Measurements from ENCODE around the gene ANAPC5.
"Not testable (repeated sequence)": the region's sequence is repeated elsewhere in the genome, so short reads cannot be mapped to it uniquely, and the experiment has no call there.

ANAPC5 gene, protein sequence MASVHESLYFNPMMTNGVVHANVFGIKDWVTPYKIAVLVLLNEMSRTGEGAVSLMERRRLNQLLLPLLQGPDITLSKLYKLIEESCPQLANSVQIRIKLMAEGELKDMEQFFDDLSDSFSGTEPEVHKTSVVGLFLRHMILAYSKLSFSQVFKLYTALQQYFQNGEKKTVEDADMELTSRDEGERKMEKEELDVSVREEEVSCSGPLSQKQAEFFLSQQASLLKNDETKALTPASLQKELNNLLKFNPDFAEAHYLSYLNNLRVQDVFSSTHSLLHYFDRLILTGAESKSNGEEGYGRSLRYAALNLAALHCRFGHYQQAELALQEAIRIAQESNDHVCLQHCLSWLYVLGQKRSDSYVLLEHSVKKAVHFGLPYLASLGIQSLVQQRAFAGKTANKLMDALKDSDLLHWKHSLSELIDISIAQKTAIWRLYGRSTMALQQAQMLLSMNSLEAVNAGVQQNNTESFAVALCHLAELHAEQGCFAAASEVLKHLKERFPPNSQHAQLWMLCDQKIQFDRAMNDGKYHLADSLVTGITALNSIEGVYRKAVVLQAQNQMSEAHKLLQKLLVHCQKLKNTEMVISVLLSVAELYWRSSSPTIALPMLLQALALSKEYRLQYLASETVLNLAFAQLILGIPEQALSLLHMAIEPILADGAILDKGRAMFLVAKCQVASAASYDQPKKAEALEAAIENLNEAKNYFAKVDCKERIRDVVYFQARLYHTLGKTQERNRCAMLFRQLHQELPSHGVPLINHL

DNA sequence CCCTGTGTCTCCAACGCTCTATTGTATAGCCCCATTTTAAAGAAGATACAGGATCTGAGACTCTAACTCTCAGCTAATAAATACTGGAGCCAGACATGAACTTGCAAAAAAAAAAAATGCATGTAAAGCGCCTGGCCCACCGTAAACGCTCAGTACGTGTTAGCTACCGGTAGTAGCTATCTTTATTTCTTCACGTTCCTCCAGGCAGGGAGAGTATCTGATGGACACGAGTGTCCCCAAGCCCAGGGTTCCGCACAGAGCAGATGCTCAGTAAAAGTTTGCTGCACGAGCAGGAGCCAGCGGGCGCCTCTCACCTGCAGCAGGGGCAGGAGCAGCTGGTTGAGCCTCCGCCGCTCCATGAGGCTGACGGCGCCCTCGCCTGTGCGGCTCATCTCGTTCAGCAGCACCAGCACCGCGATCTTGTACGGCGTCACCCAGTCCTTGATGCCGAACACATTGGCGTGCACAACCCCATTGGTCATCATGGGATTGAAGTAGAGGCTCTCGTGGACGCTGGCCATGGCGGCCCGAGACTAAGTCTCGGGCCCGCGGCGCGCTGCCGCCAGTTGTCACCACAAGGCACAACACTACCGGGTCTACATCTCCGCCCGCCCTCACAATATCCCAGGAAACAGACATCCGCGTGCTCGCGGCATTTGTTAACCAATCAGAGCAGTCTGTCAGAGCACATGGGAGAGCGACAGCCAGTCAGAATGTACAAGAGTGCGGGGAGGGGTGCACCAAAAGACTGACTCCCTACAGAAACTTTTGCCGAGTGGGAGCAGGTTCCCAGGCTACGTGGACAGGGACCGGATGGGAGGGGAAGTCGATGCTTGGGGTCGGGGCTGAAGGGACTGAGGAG, at the start of gene ANAPC5:
Gene ANAPC5, minus strand, starts transcription at position 592 of the 862 bp plus-strand sequence. Its CDS starts 71 bp downstream, at position 521.
- peak; percentile 100 for DNase-seq (ENCODE audit: low spot score)

DNA sequence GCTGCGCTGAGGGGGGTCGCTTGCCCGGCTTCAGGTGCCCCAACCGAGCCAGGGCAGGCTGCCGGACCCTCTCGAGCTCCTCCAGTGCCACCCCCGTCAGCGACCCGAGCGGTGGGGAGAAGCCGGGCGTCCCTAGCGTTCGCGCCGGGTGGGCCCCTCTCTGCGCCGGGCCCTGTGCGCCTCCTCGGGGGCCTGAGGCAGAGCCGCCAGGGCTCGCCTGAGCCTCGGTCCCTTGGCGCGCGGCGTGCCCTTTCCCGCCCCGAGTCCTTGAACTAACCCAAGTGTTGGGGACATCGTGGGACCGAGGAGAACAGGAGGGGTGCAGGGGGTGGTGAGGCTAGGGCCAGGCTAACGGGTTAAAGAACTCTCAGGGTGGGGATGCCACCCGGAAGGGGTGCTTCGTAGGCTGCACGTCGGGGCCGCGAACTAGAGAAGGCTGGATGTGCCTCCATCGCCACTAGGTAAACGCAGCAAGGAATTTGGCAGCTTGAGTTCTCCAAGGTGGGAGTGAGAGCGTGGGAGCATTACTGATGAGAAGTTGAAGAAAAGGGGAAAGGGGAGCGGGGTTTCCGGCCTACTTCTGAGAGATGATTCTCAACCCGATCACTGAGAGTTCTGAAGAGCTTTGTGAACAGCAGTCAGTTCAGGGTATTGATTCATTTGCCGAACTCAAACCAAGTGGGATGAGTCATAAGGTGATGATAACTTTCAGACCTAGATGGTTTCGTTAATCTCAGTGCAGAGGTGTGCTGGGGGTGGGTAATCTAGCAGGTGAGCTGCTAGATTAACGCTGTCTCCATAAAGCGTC, 48.3 kb upstream of the ANAPC5 start:
- peak; percentile 72 for DNase-seq (ENCODE audit: low spot score)

DNA sequence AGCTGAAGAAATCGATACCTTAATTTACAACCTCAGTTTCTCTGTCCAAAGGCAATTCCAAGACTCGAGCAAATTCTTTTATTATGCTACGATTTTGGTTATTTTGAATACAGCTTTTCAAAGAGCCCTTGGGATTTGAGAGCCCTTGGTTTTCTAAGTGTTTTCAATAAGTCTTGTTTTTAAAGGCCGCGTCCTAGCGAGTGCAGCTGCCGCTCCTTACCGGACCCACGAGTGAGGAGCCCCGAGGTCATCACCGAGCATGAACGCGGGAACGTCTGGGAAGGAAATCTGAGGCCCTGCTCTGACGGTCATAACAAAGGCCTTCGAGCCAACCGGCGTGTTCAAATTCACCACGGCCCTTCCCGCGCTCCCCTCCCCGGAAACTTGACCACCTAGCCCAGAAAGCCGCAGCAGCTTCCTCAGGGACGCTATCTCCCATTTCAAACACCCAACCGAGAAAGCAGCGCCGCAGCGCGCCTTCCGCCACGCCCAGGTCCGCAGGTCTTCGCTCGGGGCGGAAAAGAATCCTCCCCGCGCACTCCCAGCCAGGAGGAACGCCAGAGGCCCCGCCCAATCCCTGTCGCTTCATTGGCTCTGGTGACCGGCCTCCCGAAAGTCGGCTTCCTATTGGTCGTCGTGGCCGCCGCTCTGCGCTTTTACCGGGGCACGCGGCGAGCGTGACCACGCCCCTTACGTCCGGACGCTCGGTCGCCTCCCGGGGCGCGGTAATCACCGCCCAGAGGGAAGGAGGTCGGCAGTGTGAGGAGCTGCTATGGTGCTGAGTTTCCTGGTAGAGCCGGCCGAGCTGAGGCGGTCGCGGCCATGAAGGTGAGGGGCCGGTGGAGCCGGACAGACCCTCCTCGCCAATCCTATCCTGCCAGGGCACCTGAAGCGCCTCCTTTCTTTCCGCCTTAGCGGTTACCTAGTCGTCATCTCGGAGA, 47.5 kb upstream of the ANAPC5 start, which contains the start of gene RNF34:
Gene RNF34, plus strand, starts transcription at position 728 of the 941 bp plus-strand sequence. Its CDS starts 95 bp downstream, at position 823.
- peak; percentile 100 for DNase-seq (ENCODE audit: low spot score)

DNA sequence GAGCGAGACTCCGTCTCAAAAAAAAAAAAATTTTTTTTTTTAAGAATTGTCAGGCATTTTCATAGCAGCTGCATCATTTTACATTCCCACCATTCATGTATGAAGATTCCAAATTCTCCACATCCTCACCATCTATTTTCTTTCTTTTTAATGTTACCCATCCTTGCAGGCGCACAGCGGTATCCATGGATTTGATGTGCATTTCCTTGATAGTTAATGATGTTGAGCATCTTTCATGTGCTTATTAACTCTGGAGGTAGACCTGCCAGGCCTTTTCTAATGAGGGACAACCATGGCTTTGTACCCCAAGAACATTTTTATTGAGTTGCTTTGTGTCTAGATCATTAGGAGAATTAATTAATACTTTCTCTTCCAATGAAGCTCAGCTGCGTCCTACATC, 46.1 kb upstream of the ANAPC5 start:
- no peak for DNase-seq (ENCODE audit: low spot score)

DNA sequence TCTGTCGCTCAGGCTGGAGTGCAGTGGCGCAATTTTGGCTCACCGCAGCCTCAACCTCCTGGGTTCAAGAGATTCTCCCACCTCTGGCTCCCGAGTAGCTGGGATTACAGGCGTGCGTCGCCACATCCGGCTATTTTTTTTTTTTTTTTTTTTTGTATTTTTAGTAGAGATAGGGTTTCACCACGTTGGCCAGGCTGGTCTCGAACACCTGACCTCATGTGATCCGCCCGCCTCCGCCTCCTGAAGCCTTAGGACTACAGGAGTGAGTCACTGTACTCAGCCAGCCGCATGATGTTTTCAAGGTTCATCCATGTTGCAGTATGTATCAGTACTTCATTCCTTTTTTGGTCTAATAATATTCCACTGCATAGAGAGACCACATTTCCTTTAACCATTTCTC, 45.3 kb upstream of the ANAPC5 start:
- DNase-seq (ENCODE audit: low spot score), result no peak

DNA sequence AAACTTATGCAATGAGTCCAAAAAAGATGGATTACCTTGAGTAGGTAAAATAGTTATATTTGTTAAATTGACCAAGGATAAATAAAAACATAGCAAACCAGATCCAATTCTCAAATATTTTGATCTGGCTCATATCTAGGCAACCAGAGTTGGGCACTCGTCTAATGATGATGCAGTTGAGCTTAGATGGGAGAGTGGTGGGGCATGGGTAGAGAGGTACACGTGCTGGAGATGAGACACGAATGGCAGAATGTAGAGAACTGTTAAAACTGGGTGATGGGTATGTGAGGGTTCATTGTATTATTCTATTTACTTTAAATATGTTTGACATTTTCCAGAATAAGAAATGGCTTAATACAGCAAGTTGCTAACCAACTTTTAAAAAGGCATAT, 40.1 kb upstream of the ANAPC5 start:
- no peak for DNase-seq (ENCODE audit: low spot score)

DNA sequence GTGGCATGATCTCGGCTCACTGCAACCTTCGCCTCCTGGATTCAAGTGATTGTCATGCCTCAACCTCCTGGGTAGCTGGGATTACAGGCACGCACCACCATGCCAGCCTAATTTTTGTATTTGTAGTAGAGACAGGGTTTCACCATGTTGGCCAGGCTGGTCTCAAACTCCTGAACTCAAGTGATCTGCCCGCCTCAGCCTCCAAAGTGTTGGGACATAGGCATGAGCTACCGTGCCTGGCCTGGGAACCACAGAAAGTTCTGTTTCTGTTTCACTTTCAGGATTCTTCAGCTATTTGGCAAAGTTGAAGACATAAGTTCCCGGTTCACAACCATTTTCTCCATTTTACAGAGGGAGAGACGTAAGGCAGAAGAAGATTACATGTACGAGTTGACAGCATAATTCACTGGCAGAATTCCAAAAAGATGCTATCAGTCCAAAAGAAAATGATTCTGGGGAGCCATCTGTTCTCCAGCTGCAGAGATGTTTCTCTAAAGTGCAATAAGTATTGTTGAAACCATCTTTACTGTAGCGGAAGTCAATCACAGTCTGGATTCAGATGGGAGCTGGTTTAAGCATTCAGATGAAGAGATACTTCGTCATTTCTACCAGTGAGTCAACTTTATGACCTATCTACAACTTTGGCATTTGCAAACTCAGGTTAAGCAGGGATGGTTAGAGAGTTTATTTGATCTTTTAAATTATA, 39.6 kb upstream of the ANAPC5 start:
- DNase-seq (ENCODE audit: low spot score), result no peak

DNA sequence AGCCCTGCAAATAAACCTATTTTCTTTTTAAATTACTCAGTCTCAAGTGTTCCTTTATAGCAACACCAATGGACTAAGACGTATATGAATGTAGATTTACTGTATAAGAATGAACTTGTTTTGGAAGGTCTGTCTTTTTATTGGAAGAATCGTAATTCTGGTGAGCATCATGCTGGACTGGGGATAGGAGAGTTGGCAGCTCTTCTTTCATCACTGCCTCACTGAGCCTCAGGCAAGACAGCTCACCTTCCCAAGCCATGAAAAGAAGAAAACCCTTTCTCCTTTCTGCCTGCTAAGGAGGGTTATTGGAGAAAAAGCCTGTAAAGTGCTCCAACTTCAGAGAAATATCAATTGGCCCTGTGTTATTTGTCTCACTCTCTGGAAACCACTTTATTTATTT, 38.6 kb upstream of the ANAPC5 start:
- DNase-seq (ENCODE audit: low spot score), result no peak

DNA sequence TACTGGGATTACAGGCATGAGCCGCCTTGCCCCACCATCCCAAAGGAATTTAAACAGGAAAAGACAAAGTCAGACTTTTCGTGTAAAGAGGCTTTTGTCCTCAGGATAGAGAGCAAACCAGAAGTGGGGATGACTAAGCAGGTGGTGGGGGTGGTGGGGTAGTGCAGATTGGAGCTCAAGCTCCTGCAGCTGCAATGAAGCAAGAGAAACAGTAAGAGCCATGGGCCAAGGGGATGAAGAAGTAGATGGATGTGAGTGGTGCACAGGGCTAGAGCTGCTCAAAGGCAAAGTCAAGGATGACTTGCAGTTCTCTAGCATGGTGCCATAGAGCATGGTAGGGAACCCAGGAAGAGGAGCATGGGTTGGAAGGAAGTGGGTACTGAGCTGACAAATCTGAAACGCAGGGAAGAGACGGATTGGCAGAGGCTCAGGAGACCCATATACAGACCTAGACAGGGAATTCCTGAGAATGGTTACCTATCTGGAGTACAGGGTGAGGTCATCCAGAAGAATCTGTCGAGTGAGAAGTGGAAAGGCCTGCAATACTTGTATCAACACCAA, 36.3 kb upstream of the ANAPC5 start:
- DNase-seq (ENCODE audit: low spot score), result no peak

DNA sequence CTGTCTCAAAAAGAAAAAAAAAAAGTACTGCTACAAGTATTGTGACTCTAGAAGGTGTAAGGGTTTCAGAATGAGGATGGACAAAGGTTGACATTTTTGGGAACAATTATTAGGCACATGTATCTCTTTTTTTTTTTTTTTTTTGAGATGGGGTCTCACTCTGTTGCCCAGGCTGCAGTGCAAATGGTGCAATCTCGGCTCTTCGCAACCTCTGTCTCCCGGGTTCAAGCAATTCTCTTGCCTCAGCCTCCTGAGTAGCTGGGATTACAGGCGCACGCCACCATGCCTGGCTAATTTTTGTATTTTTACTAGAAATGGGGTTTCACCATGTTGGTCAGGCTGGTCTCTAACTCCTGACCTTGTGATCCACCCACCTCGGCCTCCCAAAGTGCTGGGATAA, 32.7 kb upstream of the ANAPC5 start:
- DNase-seq (ENCODE audit: low spot score), result not testable (repeated sequence)

DNA sequence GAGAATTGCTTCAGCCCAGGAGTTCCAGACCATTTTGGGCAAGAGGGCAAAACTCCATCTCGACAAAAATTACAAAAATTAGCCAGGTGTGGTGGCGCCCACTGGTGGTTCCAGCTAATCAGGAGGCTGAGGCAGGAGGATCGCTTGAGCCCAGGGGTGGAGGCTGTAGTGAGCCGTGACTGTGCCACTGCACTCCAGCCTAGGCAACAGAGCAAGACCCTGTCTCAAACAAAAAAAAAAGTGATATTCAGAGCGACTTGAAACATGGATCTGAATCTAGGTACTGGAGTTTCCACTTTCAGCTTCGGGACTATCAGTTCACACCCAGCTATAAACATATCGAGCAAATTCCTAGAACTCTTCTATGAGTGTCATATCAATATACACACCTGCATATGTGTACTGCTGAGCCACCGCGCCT, 31.4 kb upstream of the ANAPC5 start:
- no peak for DNase-seq (ENCODE audit: low spot score)

DNA sequence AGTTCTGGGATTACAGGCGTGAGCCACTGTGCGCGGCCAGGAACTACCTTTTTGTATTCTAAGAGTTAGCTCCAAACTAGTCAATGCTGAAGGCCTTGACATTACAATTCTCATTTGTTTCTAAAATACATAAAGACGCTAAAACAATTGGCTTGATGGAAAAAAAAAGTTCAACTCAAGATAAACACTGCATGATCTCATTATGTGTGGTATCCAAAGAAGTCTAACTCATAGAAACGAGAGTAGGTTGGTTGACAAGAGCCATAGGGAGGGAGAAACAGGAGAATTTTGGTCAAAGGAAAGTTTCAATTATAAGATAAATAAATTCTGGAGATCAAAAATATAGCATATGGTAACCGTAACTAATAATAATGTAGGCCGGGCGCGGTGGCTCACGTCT, 27.7 kb upstream of the ANAPC5 start:
- no peak for DNase-seq (ENCODE audit: low spot score)

DNA sequence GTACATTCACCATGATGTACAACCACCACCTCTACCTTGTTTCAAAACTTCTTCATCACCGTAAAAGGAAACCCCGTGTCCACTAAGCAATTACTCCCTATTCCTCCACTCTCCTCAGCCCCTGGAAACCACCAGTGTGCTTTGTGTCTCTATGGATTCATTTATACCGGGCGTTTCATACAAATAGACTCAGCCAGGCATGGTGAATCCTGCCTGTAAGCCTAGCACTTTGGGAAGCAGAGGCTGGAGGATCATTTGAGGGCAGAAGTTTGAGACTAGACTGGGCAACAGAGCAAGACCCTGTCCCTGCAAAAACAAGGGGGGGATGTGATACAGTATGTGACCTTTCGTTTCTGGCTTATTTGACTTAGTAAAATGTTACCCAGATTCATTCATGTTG, 26.5 kb upstream of the ANAPC5 start:
- no peak for DNase-seq (ENCODE audit: low spot score)

DNA sequence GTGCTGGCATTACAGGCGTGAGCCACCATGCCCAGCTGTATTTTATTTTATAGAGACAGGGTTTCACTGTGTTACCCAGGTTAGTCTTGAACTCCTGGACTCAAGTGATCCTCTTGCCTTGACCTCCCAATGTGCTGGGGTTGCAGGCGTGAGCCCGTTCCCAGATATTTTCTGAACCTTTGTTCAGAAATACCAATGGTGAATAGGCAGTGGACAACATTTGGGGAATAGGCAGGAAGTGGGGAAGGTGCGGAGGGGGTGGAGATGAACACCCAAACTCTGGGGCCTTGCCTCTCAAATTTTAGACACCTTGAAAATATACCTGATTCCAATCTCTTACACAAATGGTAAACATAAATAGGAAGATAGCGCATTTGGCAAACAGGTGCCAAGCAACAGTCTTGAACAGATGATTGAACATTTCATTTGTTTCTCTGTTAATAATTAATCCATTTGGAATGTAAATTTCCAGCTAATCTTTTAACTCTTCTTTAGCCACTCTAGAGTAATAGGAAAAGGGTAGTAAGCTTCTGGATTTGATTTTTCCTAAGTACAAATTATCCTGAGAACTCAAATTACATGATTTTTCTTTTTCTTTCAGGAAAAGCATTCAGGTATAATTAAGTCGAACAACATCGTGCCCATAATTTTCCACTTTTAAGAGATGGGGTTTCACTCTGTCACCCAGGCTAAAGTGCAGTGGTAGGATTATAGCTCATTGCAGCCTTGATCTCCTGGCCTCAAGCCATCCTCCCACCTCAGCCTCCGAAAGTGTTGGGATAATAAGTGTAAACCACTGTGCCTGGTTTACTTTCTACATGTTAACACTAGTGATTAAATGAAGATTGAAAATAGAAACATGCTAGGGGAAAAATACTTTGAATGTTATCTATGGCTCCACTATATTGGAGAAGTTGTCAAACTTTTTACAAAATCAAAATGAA, 24.8 kb upstream of the ANAPC5 start:
- DNase-seq (ENCODE audit: low spot score), result peak; percentile 40

DNA sequence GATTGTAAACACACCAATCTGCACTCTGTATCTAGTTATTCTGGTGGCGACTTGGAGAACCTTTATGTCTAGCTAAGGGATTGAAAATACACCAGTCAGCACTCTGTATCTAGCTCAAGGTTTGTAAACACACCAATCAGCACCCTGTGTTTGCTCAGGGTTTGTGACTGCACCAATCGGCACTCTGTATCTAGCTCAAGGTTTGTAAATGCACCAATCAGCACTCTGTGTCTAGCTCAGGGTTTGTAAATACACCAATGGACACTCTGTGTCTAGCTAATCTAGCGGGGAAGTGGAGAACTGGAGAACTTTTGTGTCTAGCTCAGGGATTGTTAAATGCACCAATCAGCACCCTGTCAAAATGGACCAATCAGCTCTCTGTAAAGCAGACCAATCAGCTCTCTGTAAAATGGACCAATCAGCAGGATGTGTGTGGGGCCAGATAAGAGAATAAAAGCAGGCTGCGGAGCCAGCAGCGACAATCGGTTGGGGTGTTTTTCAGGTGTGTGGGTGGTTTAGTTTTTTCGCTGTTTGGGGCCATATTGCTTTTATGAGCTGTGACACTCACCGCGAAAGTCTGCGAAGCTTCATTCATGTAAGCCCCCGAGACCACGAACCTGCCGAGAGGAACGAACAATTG, 22.9 kb upstream of the ANAPC5 start:
- not testable (repeated sequence) for DNase-seq (ENCODE audit: low spot score)

DNA sequence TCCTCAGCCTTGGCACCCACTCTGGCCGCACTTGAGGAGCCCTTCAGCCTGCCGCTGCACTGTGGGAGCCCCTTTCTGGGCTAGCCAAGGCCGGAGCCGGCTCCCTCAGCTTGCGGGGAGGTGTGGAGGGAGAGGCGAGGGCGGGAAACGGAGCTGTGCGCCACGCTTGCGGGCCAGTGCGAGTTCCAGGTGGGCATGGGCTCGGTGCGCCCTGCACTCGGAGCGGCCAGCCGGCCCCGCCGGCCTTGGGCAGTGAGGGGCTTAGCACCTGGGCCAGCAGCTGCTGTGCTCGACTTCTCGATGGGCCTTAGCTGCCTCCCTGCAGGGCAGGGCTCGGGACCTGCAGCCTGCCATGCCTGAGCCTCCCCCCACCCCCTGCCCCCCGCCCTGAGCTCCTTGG, 22.1 kb upstream of the ANAPC5 start:
- DNase-seq (ENCODE audit: low spot score), result not testable (repeated sequence)

DNA sequence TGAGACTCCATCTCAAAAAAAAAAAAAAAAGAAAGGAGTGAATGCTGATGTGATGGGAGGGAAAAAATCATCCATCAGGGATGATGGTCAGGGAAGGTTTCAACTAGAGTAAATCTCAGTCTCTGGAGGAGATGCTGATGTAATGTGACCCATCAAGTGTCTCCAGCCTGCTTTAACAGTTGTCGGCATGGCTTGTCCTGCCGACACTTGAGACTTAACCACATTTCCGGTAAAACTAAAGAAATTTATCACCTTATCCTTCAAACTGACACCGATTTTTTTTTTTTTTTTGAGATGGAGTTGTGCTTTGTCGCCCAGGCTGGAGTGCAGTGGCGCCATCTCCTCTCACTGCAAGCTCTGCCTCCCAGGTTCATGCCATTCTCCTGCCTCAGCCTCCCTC, 21.5 kb upstream of the ANAPC5 start:
- DNase-seq (ENCODE audit: low spot score), result no peak

DNA sequence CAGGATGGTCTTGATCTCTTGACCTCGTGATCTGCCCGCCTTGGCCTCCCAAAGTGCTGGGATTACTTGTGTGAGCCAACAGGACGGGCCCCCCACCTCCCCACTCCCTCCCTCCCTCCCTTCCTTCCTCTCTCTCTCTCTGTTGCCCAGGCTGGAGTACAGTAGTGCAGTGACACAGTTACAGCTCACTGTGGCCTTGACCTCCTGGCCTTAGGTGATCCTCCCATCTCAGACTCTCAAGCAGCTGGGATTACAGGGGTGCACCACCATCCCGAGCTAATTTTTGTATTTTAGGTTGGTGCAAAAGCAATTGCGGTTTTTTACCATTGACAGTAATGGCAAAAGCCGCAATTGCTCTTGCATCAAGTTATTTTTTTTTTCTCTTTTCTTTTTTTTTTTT, 19.2 kb upstream of the ANAPC5 start:
- DNase-seq (ENCODE audit: low spot score), result no peak
